Cardiac fibroblast (primary cell): ENCODE data around the gene CHKB.

Source experiments
- DNase-seq, 2 donors: peaks; one replicate each; pipeline versions ENCODE4 v3.0.0 to v3.0.0-alpha.2; 2010; ENCODE audit warnings: low read depth in 2 of 2
- H3K4me3 ChIP-seq, 2 donors: replicated peaks in 1 of 2; 1 replicate in 1 of 2; 2 replicates in 1 of 2; pipeline ENCODE4 v1.5.1; 2011; ENCODE audit warnings: low read depth in 2 of 2, low read length in 2 of 2, mild to moderate bottlenecking in 2 of 2, moderate library complexity in 1 of 2
- CTCF ChIP-seq: IDR thresholded peaks from one replicate; pipeline ENCODE4 v1.5.1; 2011; ENCODE audit warnings: low read depth, mild to moderate bottlenecking, low read length, inconsistent platforms

Gene CHKB

GRCh38 chr22:50532824-50533796 is 49.5 kb downstream of the CHKB start:
- no peak for DNase-seq
- no peak for TF ChIP-seq CTCF
- no peak overlapping the region for H3K4me3 ChIP-seq

- peak; percentile 63 to 87 for DNase-seq
- H3K4me3 ChIP-seq = peak overlapping the region; percentile 55 to 59
- TF ChIP-seq CTCF = no peak
These were observed 50.5 kb downstream of the CHKB start for GRCh38 chr22:50531962-50532674.

- no peak for TF ChIP-seq CTCF
- peak; percentile 29 to 46 for DNase-seq
These were observed 51.1 kb downstream of the CHKB start for GRCh38 chr22:50531546-50531961.

GRCh38 chr22:50530877-50531545 is 51.6 kb downstream of the CHKB start:
- H3K4me3 ChIP-seq = peak overlapping the region; percentile 55 to 59
- peak; percentile 85 to 93 for DNase-seq
- no peak for TF ChIP-seq CTCF

More at GRCh38 chr22:50531546-50531961, 51.1 kb downstream of the CHKB start:
- H3K4me3 ChIP-seq = peak overlapping the region; percentile 55 to 59

- H3K4me3 ChIP-seq = peak overlapping the region; percentile 55 to 59
- TF ChIP-seq CTCF = no peak
- no peak for DNase-seq
These were observed 52.1 kb downstream of the CHKB start for GRCh38 chr22:50530580-50530876.

GRCh38 chr22:50529897-50530579 is 52.6 kb downstream of the CHKB start, which contains the start of gene TYMP:
Gene TYMP (minus strand): TSS chr22:50530012. CDS start chr22:50529709, 303 bp downstream.
- H3K4me3 ChIP-seq = peak within 1 kb of the TSS; percentile 57 to 59
- no peak for TF ChIP-seq CTCF
- DNase-seq = peak; percentile 83 to 90
